ENCODE data around the gene SLC26A1.

Gene SLC26A1

GRCh38 chr4:955931-956381 lies 37.2 kb downstream of the SLC26A1 start:
- Histone ChIP-seq H3F3A (ENCODE audit: insufficient read depth, low read length) (no peaks in the 10 kb centered on the region), H3K79me2 (ENCODE audit: insufficient read depth, low read length) (no peaks in the 10 kb centered on the region), H3K4me3 (ENCODE audit: low read depth, low read length, poor library complexity, severe bottlenecking) (no peak overlapping the region), H3K4me1 (ENCODE audit: insufficient read depth, low read length, severe bottlenecking) (no peaks in the 10 kb centered on the region), H3K36me3 (ENCODE audit: insufficient read depth, low read length) (no peaks in the 10 kb centered on the region; the same call in 1 of the 2 replicates), H3K9ac (ENCODE audit: low read length) (no peak overlapping the region), H3K9me3 (ENCODE audit: low read length) (no peaks in the 10 kb centered on the region), H2AFZ (ENCODE audit: low read length) (no peak overlapping the region), H3K4me2 (ENCODE audit: low read length) (no peak overlapping the region), H3K27me3 (ENCODE audit: insufficient read depth, low read length) (no peaks in the 10 kb centered on the region), H3K9me2 (ENCODE audit: low read depth, low read length) (no peaks in the 10 kb centered on the region), H4K20me1 (ENCODE audit: insufficient read depth, low read length) (no peaks in the 10 kb centered on the region), H3K27ac (ENCODE audit: low read depth, low read length, poor library complexity, severe bottlenecking) (no peak overlapping the region)
- TF ChIP-seq, protein P1, sequence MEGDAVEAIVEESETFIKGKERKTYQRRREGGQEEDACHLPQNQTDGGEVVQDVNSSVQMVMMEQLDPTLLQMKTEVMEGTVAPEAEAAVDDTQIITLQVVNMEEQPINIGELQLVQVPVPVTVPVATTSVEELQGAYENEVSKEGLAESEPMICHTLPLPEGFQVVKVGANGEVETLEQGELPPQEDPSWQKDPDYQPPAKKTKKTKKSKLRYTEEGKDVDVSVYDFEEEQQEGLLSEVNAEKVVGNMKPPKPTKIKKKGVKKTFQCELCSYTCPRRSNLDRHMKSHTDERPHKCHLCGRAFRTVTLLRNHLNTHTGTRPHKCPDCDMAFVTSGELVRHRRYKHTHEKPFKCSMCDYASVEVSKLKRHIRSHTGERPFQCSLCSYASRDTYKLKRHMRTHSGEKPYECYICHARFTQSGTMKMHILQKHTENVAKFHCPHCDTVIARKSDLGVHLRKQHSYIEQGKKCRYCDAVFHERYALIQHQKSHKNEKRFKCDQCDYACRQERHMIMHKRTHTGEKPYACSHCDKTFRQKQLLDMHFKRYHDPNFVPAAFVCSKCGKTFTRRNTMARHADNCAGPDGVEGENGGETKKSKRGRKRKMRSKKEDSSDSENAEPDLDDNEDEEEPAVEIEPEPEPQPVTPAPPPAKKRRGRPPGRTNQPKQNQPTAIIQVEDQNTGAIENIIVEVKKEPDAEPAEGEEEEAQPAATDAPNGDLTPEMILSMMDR (IDR thresholded peaks at IDR 0.05; ENCODE audit: low read length): no peak

DNA sequence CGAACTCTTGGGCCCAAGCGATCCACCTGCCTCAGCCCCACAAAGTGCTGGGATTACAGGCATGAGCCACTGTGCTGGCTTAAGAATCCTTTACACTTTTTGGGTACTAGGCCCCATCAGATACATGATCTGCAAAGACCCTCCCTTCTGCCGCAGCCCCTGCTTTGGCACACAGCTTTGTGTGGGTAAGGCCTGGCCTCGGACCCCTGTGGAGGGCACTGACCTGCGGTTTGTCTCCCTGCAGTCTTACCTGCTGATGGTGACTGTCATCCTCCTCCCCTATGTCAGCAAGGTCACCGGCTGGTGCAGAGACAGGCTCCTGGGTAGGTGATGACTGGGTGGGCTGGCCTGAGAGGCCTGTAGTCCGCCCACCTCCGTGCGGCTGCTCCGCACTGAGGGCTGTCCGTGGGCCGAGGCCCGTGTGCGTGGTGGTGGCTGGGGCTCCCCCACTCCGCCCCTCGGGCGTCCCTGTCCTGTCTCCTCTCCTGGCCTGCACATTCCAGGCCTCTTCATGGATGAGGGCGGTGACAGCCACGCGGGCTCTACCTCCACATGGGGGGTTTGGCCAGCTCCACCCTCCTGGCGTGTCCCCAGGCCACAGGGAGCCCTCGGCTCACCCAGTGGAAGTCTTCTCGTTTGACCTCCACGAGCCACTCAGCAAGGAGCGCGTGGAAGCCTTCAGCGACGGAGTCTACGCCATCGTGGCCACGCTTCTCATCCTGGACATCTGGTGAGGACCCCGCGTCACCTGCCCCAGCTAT lies 37.9 kb downstream of the SLC26A1 start:
- Histone ChIP-seq H3K9me3 (ENCODE audit: low read length) (no peaks in the 10 kb centered on the region), H4K20me1 (ENCODE audit: insufficient read depth, low read length) (no peaks in the 10 kb centered on the region), H2AFZ (ENCODE audit: low read length) (no peak overlapping the region), H3K4me3 (ENCODE audit: low read depth, low read length, poor library complexity, severe bottlenecking) (no peak overlapping the region), H3K4me1 (ENCODE audit: insufficient read depth, low read length, severe bottlenecking) (no peaks in the 10 kb centered on the region), H3K9me2 (ENCODE audit: low read depth, low read length) (no peaks in the 10 kb centered on the region), H3K27me3 (ENCODE audit: insufficient read depth, low read length) (no peaks in the 10 kb centered on the region), H3F3A (ENCODE audit: insufficient read depth, low read length) (no peaks in the 10 kb centered on the region), H3K9ac (ENCODE audit: low read length) (no peak overlapping the region), H3K4me2 (ENCODE audit: low read length) (no peak overlapping the region), H3K27ac (ENCODE audit: low read depth, low read length, poor library complexity, severe bottlenecking) (no peak overlapping the region), H3K36me3 (ENCODE audit: insufficient read depth, low read length) (no peaks in the 10 kb centered on the region; the same call in 1 of the 2 replicates), H3K79me2 (ENCODE audit: insufficient read depth, low read length) (no peaks in the 10 kb centered on the region)
- no peak for TF ChIP-seq EZH2 (IDR thresholded peaks at IDR 0.05; ENCODE audit: borderline replicate concordance, low read length)
- TF ChIP-seq, protein P1 (IDR thresholded peaks at IDR 0.05; ENCODE audit: low read length): no peak

DNA sequence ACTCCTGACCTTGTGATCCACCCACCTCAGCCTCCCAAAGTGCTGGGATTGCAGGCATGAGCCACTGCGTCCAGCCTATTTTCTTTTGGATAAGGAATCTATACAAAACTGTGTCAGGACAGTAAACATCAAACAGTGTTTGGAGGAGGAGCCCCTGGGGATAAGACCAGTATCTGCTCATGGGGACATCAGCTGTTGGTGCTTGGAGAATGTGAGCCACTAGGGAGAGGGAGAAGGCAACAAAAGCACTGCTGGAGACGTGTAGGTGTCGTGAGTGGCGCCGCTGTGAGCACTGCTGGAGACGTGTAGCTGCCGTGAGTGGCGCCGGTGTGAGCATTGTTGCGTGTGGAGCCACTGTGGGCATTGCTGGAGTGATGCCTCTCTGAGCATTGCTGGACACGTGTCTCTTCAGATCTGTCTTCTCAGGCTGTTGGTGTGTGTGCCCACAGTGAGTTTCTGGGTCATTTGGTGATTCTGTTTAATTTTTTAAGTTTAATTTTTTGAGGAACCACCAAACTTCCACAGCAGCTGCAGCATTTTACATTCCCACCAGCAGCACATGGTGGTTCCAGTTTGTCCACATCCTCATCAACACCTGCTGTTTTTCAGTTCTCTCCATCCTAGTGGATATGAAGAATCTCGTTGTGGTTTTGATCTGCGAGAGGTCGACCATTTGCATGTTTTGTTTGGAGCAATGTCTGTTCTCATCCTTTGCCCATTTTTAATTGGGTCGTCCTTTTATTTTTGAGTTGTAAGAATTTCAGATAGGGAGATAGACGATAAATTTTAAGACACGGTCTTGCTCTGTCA lies 38.8 kb downstream of the SLC26A1 start:
- Histone ChIP-seq H3K9me3 (ENCODE audit: low read length) (no peaks in the 10 kb centered on the region), H3K36me3 (ENCODE audit: insufficient read depth, low read length) (no peaks in the 10 kb centered on the region; the same call in 1 of the 2 replicates), H3K27ac (ENCODE audit: low read depth, low read length, poor library complexity, severe bottlenecking) (no peak overlapping the region), H3K9ac (ENCODE audit: low read length) (no peak overlapping the region), H3K9me2 (ENCODE audit: low read depth, low read length) (no peaks in the 10 kb centered on the region), H3K4me2 (ENCODE audit: low read length) (no peak overlapping the region), H3F3A (ENCODE audit: insufficient read depth, low read length) (no peaks in the 10 kb centered on the region), H3K27me3 (ENCODE audit: insufficient read depth, low read length) (no peaks in the 10 kb centered on the region), H3K79me2 (ENCODE audit: insufficient read depth, low read length) (no peaks in the 10 kb centered on the region), H4K20me1 (ENCODE audit: insufficient read depth, low read length) (no peaks in the 10 kb centered on the region), H3K4me3 (ENCODE audit: low read depth, low read length, poor library complexity, severe bottlenecking) (no peak overlapping the region), H3K4me1 (ENCODE audit: insufficient read depth, low read length, severe bottlenecking) (no peaks in the 10 kb centered on the region), H2AFZ (ENCODE audit: low read length) (no peak overlapping the region)
- TF ChIP-seq, protein P1 (IDR thresholded peaks at IDR 0.05; ENCODE audit: low read length): no peak
- no peak for TF ChIP-seq EZH2 (IDR thresholded peaks at IDR 0.05; ENCODE audit: borderline replicate concordance, low read length)
